ENCODE measurements around the gene PRMT2.

GRCh38 chr21:46639489-46640386 is 4.3 kb downstream of the PRMT2 start:
- TF ChIP-seq, protein P1, sequence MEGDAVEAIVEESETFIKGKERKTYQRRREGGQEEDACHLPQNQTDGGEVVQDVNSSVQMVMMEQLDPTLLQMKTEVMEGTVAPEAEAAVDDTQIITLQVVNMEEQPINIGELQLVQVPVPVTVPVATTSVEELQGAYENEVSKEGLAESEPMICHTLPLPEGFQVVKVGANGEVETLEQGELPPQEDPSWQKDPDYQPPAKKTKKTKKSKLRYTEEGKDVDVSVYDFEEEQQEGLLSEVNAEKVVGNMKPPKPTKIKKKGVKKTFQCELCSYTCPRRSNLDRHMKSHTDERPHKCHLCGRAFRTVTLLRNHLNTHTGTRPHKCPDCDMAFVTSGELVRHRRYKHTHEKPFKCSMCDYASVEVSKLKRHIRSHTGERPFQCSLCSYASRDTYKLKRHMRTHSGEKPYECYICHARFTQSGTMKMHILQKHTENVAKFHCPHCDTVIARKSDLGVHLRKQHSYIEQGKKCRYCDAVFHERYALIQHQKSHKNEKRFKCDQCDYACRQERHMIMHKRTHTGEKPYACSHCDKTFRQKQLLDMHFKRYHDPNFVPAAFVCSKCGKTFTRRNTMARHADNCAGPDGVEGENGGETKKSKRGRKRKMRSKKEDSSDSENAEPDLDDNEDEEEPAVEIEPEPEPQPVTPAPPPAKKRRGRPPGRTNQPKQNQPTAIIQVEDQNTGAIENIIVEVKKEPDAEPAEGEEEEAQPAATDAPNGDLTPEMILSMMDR (IDR thresholded peaks at IDR 0.05), result peak; percentile 34
- no peak for TF ChIP-seq EZH2phosphoT487 (IDR thresholded peaks at IDR 0.05)
